HEK293T (cell line): Measurements from ENCODE around the gene UGT1A7.

Experiments used
- BHLHE40 ChIP-seq: fragments of 450-650 bp; IDR thresholded peaks from 2 replicates; pipeline ENCODE4 v1.6.1; 2016; ENCODE audit warnings: mild to moderate bottlenecking, moderate library complexity, borderline replicate concordance
- ELF4 ChIP-seq: fragments of 450-650 bp; IDR thresholded peaks from 2 replicates; pipeline ENCODE4 v1.6.1; 2017; ENCODE audit warnings: antibody characterized with exemption
- FOXK2 ChIP-seq: fragments of 450-650 bp; IDR thresholded peaks from 2 replicates; pipeline ENCODE4 v1.6.1; 2016; ENCODE audit warnings: mild to moderate bottlenecking
- PKNOX1 ChIP-seq: fragments of 450-650 bp; IDR thresholded peaks from 2 replicates; pipeline ENCODE4 v1.6.1; 2016
- SP1 ChIP-seq: fragments of 450-650 bp; IDR thresholded peaks from 2 replicates; pipeline ENCODE4 v1.6.1; 2017
- SUZ12 ChIP-seq: fragments of 450-650 bp; IDR thresholded peaks from 2 replicates; pipeline ENCODE4 v1.6.1; 2016; ENCODE audit warnings: mild to moderate bottlenecking
- ZNF384 ChIP-seq: fragments of 450-650 bp; IDR thresholded peaks from 2 replicates; pipeline ENCODE4 v1.6.1; 2016

- TF ChIP-seq SUZ12 (no peak), FOXK2 (no peak), SP1 (no peak), ELF4 (no peak), PKNOX1 (no peak), BHLHE40 (no peak), ZNF384 (no peak)
Observed at GRCh38 chr2:233798335-233799086, 116.8 kb downstream of the UGT1A7 start.
